Neural cell (in vitro differentiated cells): ENCODE measurements around the gene PPP2R3A.

Experiments
- EP300 ChIP-seq: fragments of 450-650 bp; conservative IDR thresholded peaks from 2 replicates; pipeline ENCODE4 v1.6.1; 2014; ENCODE audit warnings: antibody characterized with exemption, mild to moderate bottlenecking, moderate library complexity; ENCODE audit not compliant: poor library complexity, severe bottlenecking
- EZH2 ChIP-seq: fragments of 200-600, 300-800 bp; shearing (Covaris generic), sonication (generic); IDR thresholded peaks from 2 replicates; pipeline ENCODE4 v1.6.1; 2014; ENCODE audit warnings: antibody characterized with exemption, low read length, borderline replicate concordance, mild to moderate bottlenecking; ENCODE audit not compliant: insufficient read depth, poor library complexity, severe bottlenecking
- MXI1 ChIP-seq: fragments of 450-650 bp; conservative IDR thresholded peaks from 2 replicates; pipeline ENCODE4 v1.6.1; 2014; ENCODE audit warnings: antibody characterized with exemption, mild to moderate bottlenecking; ENCODE audit not compliant: poor library complexity, severe bottlenecking
- POLR2AphosphoS5 ChIP-seq: IDR thresholded peaks from 2 replicates; pipeline ENCODE4 v1.6.1; 2012
- RAD21 ChIP-seq: fragments of 450-650 bp; conservative IDR thresholded peaks from 2 replicates; pipeline ENCODE4 v1.6.1; 2014; ENCODE audit warnings: antibody characterized with exemption, mild to moderate bottlenecking, moderate library complexity
- SMC3 ChIP-seq: fragments of 450-650 bp; conservative IDR thresholded peaks from 2 replicates; pipeline ENCODE4 v1.6.1; 2014; ENCODE audit warnings: antibody characterized with exemption, mild to moderate bottlenecking, moderate library complexity; ENCODE audit not compliant: poor library complexity
- TAF1 ChIP-seq: IDR thresholded peaks from 2 replicates; pipeline ENCODE4 v1.6.1; 2012; ENCODE audit warnings: low read depth
- TF ChIP-seq, protein P1 (sequence below): fragments of 450-650 bp; IDR thresholded peaks from 2 replicates; pipeline ENCODE4 v1.5.1; 2014; ENCODE audit warnings: antibody characterized with exemption, mild to moderate bottlenecking, moderate library complexity; ENCODE audit not compliant: poor library complexity, severe bottlenecking
- TF ChIP-seq, protein P2 (sequence below): IDR thresholded peaks from 2 replicates; pipeline ENCODE4 v1.6.1; 2012; ENCODE audit warnings: borderline replicate concordance

DNA sequence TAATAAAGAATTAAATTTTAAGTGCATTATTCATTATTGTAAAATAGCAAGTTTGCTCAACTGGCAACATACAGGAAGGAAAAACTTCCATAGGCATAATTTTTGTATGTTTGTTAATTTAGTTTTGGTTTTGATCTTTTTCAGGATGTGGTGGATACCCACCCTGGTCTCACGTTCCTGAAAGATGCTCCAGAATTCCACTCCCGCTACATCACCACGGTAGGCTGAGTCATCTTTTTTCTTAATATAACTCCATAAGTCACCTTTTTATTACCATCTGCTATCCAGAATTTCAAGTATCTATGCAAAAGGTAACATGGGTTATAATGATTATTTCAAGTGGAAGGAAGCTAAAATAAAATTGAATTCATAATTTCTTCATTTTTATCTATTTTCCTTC, 104.8 kb downstream of the PPP2R3A start:
- TF ChIP-seq EZH2 (no peak), TAF1 (no peak), POLR2AphosphoS5 (no peak), RAD21 (no peak), SMC3 (no peak), MXI1 (no peak), EP300 (no peak)
- TF ChIP-seq, protein P1, sequence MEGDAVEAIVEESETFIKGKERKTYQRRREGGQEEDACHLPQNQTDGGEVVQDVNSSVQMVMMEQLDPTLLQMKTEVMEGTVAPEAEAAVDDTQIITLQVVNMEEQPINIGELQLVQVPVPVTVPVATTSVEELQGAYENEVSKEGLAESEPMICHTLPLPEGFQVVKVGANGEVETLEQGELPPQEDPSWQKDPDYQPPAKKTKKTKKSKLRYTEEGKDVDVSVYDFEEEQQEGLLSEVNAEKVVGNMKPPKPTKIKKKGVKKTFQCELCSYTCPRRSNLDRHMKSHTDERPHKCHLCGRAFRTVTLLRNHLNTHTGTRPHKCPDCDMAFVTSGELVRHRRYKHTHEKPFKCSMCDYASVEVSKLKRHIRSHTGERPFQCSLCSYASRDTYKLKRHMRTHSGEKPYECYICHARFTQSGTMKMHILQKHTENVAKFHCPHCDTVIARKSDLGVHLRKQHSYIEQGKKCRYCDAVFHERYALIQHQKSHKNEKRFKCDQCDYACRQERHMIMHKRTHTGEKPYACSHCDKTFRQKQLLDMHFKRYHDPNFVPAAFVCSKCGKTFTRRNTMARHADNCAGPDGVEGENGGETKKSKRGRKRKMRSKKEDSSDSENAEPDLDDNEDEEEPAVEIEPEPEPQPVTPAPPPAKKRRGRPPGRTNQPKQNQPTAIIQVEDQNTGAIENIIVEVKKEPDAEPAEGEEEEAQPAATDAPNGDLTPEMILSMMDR: no peak
- TF ChIP-seq, protein P2, sequence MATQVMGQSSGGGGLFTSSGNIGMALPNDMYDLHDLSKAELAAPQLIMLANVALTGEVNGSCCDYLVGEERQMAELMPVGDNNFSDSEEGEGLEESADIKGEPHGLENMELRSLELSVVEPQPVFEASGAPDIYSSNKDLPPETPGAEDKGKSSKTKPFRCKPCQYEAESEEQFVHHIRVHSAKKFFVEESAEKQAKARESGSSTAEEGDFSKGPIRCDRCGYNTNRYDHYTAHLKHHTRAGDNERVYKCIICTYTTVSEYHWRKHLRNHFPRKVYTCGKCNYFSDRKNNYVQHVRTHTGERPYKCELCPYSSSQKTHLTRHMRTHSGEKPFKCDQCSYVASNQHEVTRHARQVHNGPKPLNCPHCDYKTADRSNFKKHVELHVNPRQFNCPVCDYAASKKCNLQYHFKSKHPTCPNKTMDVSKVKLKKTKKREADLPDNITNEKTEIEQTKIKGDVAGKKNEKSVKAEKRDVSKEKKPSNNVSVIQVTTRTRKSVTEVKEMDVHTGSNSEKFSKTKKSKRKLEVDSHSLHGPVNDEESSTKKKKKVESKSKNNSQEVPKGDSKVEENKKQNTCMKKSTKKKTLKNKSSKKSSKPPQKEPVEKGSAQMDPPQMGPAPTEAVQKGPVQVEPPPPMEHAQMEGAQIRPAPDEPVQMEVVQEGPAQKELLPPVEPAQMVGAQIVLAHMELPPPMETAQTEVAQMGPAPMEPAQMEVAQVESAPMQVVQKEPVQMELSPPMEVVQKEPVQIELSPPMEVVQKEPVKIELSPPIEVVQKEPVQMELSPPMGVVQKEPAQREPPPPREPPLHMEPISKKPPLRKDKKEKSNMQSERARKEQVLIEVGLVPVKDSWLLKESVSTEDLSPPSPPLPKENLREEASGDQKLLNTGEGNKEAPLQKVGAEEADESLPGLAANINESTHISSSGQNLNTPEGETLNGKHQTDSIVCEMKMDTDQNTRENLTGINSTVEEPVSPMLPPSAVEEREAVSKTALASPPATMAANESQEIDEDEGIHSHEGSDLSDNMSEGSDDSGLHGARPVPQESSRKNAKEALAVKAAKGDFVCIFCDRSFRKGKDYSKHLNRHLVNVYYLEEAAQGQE: no peak
